Stimulated activated CD8-positive, alpha-beta memory T cell treated with anti-CD3 and anti-CD28 coated beads, Interleukin-2, amount 100 ng/mL, for 48 hours (primary cell): ENCODE data around the gene FLRT2.

Experiments
- DNase-seq, 2 donors: peaks; one replicate each; pipeline ENCODE4 v3.0.0-alpha.2; 2020; ENCODE audit warnings: low read depth in 2 of 2

FLRT2 gene

DNA sequence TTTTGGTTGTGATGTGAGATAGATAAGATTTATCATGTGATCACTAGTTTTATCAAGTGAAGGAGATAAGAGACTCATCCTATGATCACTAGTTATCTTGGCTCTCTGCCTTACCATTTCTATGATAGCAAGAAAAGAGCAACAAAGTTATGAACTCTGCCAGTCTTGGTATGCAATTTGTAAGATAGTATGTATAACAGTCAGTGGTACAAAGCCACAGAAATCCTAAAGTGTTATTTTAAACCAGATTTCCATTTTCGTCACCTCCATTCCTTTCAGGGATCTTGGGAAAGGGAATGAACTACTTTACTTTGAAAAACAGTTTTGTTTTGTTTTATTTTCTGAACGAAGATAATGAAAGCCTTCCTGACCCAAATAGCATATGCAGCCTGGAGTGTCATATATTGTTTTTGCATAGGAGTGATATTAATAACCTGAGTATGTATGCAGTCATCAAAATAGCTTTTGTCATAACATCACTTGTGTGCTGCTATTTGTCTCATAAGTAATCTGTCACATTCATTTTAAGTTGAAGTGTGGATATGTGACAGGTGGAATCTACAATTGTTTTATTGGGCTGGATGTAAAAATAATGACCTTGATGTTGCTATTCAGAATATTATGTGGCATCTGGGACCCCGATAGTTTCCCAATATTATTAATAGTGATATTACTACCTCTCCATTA, 35.0 kb downstream of the FLRT2 start:
- DNase-seq, result no peak

- DNase-seq, result no peak
Observed at GRCh38 chr14:85565862-85566296, 35.9 kb downstream of the FLRT2 start.

DNA sequence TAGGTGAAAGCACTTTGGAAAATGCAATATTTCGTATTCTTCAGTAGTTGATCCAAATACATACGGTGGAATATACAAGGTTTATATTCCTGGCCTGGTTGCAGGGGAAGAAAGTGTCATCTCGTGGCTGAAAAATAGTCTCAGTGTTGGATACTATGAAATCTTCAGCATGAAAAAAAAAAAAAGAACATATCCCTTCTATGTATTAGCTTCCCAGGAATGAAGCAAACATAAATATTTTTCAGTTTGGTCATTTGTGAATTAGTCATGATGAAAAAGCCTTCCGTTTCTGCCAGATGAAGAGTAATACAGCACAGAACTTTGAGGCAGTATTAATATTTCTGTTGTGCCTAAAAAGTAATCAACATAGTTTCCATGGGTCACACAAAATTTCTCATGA, 36.7 kb downstream of the FLRT2 start:
- DNase-seq, result no peak

- no peak for DNase-seq
Observed at GRCh38 chr14:85572011-85572410, 42.1 kb downstream of the FLRT2 start.

GRCh38 chr14:85572845-85573244, 42.9 kb downstream of the FLRT2 start:
- DNase-seq, result no peak

DNA sequence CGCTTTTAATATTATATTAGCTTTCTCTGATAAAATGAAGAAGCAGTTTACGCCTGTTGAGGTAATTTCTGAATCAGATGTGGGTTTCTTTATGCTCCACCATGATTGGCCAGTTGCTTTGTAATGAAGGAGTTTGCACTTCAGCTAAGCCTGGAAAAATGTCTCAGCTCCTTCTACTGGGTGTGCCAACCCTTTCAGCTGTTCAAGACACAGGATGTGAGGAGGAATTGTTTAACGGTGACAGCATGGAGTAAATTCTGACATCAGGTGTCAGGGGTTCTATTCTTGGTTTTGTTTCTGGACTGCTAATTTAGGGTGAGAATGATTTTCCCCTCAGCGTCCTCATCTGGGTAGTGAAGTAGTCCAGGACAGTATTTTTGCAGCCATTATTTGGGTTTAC, 43.5 kb downstream of the FLRT2 start:
- no peak for DNase-seq

DNA sequence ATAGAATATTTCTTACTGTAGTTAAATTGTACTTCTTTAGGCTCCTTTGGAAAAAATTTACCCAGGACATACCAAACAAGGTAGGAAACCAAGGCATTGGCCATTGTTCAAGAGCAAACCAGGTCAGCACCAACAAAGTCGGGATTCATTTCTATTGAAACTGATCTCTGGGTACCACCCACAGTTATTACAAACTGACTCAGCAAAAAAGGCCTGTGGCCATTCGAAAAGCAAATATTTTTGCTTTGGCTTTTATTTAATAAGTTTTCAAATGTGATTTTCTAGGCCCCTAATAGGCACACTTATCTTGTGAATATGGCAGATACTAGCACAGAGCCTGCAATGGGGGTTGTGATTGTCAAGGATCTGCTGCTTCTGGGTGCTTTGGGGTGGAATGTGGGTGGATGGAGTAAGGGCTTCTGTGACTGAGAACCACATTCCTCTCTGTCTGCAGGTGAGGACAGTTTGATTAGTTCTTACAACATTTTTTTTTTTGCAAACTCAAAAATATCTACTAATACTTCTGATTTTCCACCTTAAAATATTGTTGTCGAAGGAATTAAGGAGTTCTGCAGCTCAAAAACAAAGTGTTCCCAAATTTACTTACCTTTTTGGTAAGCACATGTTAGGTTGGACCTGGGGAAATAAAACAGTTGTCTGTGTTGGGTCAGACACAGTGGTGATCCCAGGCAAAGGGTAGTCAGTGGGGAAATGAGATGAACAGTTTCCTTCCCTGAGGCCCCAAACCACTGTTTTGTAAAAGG, 45.1 kb downstream of the FLRT2 start:
- DNase-seq, result no peak

- no peak for DNase-seq
Observed at GRCh38 chr14:85575617-85575898, 45.6 kb downstream of the FLRT2 start.

DNA sequence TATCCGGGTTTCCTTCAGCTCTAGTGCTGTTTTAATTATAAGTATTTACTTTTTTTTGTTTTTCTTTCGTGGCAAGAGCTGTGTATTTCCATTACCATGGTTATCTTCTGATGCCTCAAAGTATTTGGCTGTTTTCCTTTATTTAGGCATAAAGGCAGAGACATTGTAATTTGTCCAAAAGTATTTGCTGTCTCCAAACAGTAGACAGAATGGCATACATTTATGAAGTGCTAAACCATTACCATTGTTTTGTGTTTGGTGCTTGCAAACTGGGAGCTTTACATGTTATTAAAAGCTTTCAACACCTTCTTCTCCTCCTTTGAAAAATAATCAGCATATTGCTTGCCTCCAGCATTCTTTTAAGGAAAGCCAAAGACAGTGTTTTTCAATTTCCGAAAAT, 46.3 kb downstream of the FLRT2 start:
- DNase-seq, result no peak

GRCh38 chr14:85576848-85577542, 47.1 kb downstream of the FLRT2 start:
- DNase-seq, result no peak

DNA sequence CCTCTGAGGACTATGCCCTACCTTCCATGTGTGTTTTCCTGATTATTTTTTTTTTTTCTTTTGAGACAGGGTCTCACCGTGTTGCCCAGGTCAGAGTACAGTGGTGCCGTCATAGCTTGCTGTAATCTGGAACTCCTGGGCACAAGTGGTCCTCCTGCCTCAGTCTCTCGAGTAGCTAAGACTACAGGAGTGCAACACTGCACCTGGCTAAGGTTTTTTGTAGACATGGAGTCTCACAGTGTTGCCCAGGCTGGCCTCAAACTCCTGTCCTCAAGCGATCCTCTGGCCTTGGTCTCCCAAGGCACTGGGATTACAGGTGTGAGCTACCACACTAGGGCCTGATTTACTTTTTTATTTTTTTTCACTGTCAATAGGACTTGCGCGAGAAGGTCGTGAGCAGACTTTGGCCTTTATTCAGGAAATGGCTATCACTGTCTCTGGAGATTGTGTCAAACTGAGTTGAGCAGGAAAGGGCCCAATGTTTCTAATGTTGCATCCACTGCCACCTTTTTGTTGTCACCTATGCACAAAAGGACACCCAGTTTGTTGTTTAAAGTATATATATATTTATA, 47.7 kb downstream of the FLRT2 start:
- DNase-seq, result no peak

GRCh38 chr14:85578357-85578756, 48.4 kb downstream of the FLRT2 start:
- no peak for DNase-seq

DNA sequence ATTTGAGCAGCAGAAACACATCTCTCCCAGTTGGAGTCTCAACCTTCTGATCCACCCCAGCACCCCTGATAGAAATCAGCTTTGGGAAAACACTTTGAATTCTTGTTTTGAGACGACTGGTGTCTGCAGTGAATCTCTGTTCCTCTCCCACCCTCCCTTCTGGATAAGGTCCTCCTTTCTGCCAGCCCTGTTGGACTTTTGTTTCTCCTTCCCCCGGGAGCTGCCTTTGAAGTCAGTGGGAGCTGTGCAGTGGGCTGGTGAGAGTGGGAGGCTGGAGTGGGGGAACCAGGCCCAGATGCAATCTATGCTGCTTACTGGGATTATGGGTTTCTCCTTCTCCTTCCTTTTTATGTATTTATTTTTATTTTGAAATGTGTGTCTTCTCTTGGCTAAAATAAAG, 49.0 kb downstream of the FLRT2 start:
- no peak for DNase-seq

- DNase-seq, result no peak
Observed at GRCh38 chr14:85579942-85580341, 50.0 kb downstream of the FLRT2 start.

GRCh38 chr14:85580536-85581140, 50.7 kb downstream of the FLRT2 start:
- no peak for DNase-seq

DNA sequence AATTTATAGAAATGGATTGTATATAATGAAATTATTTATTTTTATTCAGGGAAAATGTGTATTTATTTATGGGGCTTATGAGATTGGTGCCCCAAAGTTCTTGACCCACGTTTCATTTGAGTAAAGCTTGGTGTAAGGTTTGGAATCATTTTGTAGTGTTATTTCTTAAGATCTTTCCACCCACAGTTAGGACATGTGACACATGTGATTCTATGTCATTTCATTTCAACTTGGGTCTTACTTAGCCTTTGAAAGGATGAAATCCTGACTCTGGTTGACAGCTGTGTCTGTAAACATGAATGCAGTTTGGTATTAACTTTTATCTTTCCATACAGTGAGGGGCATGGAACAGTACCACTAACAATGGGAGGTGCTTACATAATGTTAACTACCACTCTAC, 51.7 kb downstream of the FLRT2 start:
- no peak for DNase-seq

- no peak for DNase-seq
Observed at GRCh38 chr14:85583380-85583779, 53.4 kb downstream of the FLRT2 start.

- no peak for DNase-seq
Observed at GRCh38 chr14:85584481-85584880, 54.5 kb downstream of the FLRT2 start.

- no peak for DNase-seq
Observed at GRCh38 chr14:85587151-85587711, 57.3 kb downstream of the FLRT2 start.

DNA sequence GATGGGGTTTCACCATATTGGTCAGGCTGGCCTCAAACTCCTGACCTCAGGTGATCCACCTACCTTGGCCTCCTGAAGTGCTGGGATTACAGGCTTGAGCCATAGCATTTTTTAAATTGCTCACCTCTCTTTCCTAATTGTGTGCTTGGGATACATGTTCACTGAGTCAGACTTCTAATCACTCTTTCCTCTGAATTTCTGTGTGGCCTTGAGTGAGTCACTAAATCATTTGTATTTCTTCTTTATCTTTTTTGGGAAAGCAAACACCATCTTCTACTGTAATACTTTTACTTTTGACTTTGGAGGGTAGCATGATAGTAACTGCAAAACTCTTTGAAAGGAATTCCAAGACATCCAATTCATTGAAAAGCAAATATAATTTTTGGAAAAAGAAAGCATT, 60.8 kb downstream of the FLRT2 start:
- no peak for DNase-seq

DNA sequence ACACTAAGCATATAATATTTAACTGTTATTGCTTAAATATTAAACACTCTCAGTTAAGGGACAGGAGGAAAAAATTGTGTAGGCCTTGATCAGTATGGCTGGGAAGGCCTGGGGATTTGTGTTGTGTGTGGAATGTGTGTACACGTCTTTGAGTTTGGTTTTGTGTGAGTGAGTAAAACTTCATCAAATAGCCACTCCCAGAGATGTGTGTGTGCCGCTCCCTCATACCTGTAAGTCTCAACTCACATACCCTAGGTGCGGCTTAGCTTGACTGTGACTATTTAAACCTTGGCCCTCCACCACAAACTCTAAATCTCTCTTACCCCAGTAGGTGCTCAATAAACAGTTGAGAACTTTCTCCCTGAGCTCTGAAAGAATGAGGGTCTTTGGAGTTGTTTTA, 64.3 kb downstream of the FLRT2 start:
- DNase-seq, result no peak

GRCh38 chr14:85595981-85596380, 66.0 kb downstream of the FLRT2 start:
- DNase-seq, result no peak
